Kidney (tissue), 14 donors: ENCODE results near the gene IFIH1. TPM values are rescaled to one million over a fixed set of nuclear protein-coding genes. Genes with fewer than 3 reads are reported as not detected.

ENCODE experiments used
- DNase-seq, 5 donors: peaks; one replicate each; pipeline ENCODE4 v3.0.0-alpha.2; 2013 to 2020
- FAIRE-seq: peaks from 2 replicates; lab custom pipeline; 2012; peaks lifted over from hg19 to GRCh38; lab: Jason Lieb, UNC
- H3K27ac ChIP-seq, 2 donors: one replicate each; pipeline ENCODE4 v1.7.0; 2013; ENCODE audit warnings: low read depth in 2 of 2, low read length in 2 of 2, inconsistent platforms in 1 of 2
- H3K27me3 ChIP-seq: one replicate; pipeline ENCODE4 v1.7.1; 2013; ENCODE audit warnings: low read length, inconsistent platforms; ENCODE audit not compliant: control insufficient read depth, insufficient read depth
- H3K36me3 ChIP-seq, 3 donors: one replicate each; pipeline versions ENCODE4 v1.7.0 to v1.7.1; 2013; ENCODE audit warnings: low read length in 3 of 3, control low read depth in 1 of 3, inconsistent platforms in 1 of 3; ENCODE audit not compliant: insufficient read depth in 3 of 3, control insufficient read depth in 2 of 3
- H3K4me1 ChIP-seq, 3 donors: one replicate each; pipeline versions ENCODE4 v1.7.0 to v1.7.1; 2013; ENCODE audit warnings: low read length in 3 of 3, inconsistent platforms in 1 of 3, low read depth in 1 of 3; ENCODE audit not compliant: control insufficient read depth in 2 of 3, insufficient read depth in 2 of 3
- H3K4me3 ChIP-seq, 3 donors: one replicate each; pipeline versions ENCODE4 v1.7.0 to v1.8.1; 2013; ENCODE audit warnings: low read length in 3 of 3, control low read depth in 1 of 3, inconsistent platforms in 1 of 3
- H3K9ac ChIP-seq, 3 donors: one replicate each; pipeline versions ENCODE4 v1.7.0 to v1.7.1; 2013; ENCODE audit warnings: low read length in 3 of 3, control low read depth in 1 of 3, inconsistent platforms in 1 of 3
- H3K9me3 ChIP-seq, 3 donors: one replicate each; pipeline versions ENCODE4 v1.7.0 to v1.7.1; 2013; ENCODE audit warnings: low read length in 3 of 3, control low read depth in 1 of 3, inconsistent platforms in 1 of 3; ENCODE audit not compliant: control insufficient read depth in 2 of 3, insufficient read depth in 1 of 3
- CTCF ChIP-seq: IDR thresholded peaks from 3 replicates; pipeline ENCODE4 v1.5.1; 2012; ENCODE audit warnings: mild to moderate bottlenecking, moderate library complexity, borderline replicate concordance; ENCODE audit not compliant: insufficient read depth; ENCODE audit errors: extremely low read depth
- intact Hi-C: fragments of 100-400 bp; cut with DNase I; formaldehyde crosslinking; loops from one replicate; pipeline ENCODE4 v1.11.1; 2022
- polyA plus RNA-seq: library from polyadenylated mRNA; stranded (reverse); fragments of 350-450 nt; fragmentation: Illumina TruSeq; extraction: RNeasy Lipid Tissue Mini Kit (QIAGEN cat#74804); gene quantifications from one replicate; pipeline ENCODE4 v1.2.3, GENCODE V29; 2014; ENCODE audit warnings: low read depth, low replicate concordance; ENCODE audit not compliant: insufficient read depth
- total RNA-seq: library from RNA; stranded (reverse); fragmentation: NEBNext Ultra II Directional; extraction: Animal tissue kit (Norgen Biotek cat#: 25700); gene quantifications from one replicate; pipeline ENCODE4 v1.2.1, GENCODE V29; 2021
- donor health status: control.
- donor health status: control.
- donor health status: control.
- donor health status: control.
- donor health status: control.
- donor health status: DM: yes; HTN: yes; CAD: no.
- donor health status: Normal renal cell carcinoma (clear cell type).

Gene IFIH1
- total and polyA plus RNA-seq, 2 donors from 2014 or later, result 11.3 to 21.6 TPM

GRCh38 chr2:162343824-162344616 is 25.5 kb upstream of the IFIH1 start, which contains the start of gene GCA:
Gene GCA, plus strand, starts transcription at chr2:162344132. Its CDS starts 117 bp downstream, at chr2:162344249.
- Histone ChIP-seq H3K27ac (peak within 1 kb of the TSS; percentile 68 to 74), H3K9ac (peak within 1 kb of the TSS; percentile 79 to 83 (median 80)), H3K4me3 (peak within 1 kb of the TSS; percentile 87 to 96 (median 92)), H3K4me1 (peaks cover 0 to 6% (median 0%) of the 10 kb centered on the region in 3 donors), H3K36me3 (no peaks in the 10 kb centered on the region), H3K27me3 (no peaks in the 10 kb centered on the region), H3K9me3 (no peaks in the 10 kb centered on the region)
- no peak for TF ChIP-seq CTCF
- intact Hi-C loops, result no loop called here
- DNase-seq, result peak; percentile 97 to 99 (median 98)
- FAIRE-seq, result peak; percentile 96

- peaks cover 0 to 6% (median 0%) of the 10 kb centered on the region in 3 donors for H3K4me1 ChIP-seq
- H3K9ac ChIP-seq, result peak overlapping the region in 1 of 3 donors; percentile 29
- H3K4me3 ChIP-seq, result peak overlapping the region in 2 of 3 donors; percentile 63 to 92
- TF ChIP-seq CTCF, result no peak
- no peaks in the 10 kb centered on the region for H3K36me3 ChIP-seq
- FAIRE-seq (no peak), DNase-seq (no peak)
- H3K27ac ChIP-seq, result no peak overlapping the region
- H3K27me3 ChIP-seq, result no peaks in the 10 kb centered on the region
- H3K9me3 ChIP-seq, result no peaks in the 10 kb centered on the region
- intact Hi-C loops, result no loop called here
Measured at GRCh38 chr2:162343492-162343823, 25.0 kb upstream of the IFIH1 start.

- no peak overlapping the region for H3K4me3 ChIP-seq
- H3K9me3 ChIP-seq, result no peaks in the 10 kb centered on the region
- no peaks in the 10 kb centered on the region for H3K36me3 ChIP-seq
- no peaks in the 10 kb centered on the region for H3K27me3 ChIP-seq
- no peak for DNase-seq
- intact Hi-C loops, result no loop called here
- H3K27ac ChIP-seq, result no peak overlapping the region
- peaks cover 0 to 6% (median 0%) of the 10 kb centered on the region in 3 donors for H3K4me1 ChIP-seq
- FAIRE-seq, result no peak
- no peak overlapping the region for H3K9ac ChIP-seq
- TF ChIP-seq CTCF, result no peak
Measured at GRCh38 chr2:162342841-162343240, 24.4 kb upstream of the IFIH1 start.
